Body of pancreas (tissue), 4 donors: ENCODE results near the gene RASA2. TPM values are rescaled to one million over a fixed set of nuclear protein-coding genes. Genes with fewer than 3 reads are reported as not detected.

Experiments
- ATAC-seq: fragments of 150-250 bp; one replicate; pipeline ENCODE4 v1.9.1; 2016
- DNase-seq, 4 donors: peaks; one replicate each; pipeline ENCODE4 v3.0.0-alpha.2; 2019
- H3K27ac ChIP-seq, 4 donors: fragments of 200-600 bp; sonication (generic); 1 replicate in 3 of 4; 2 replicates in 1 of 4; pipeline versions ENCODE4 v1.5.1 to v1.6.1; 2016 to 2019; ENCODE audit warnings: mild to moderate bottlenecking in 1 of 4, mixed read lengths in 1 of 4, moderate library complexity in 1 of 4
- H3K27me3 ChIP-seq, 2 donors: fragments of 200-600 bp; sonication (generic); one replicate each; pipeline ENCODE4 v1.6.0; 2016; ENCODE audit warnings: mild to moderate bottlenecking in 1 of 2
- H3K36me3 ChIP-seq, 2 donors: fragments of 200-600 bp; sonication (generic); replicated peaks in 1 of 2; 2 replicates each; pipeline ENCODE4 v1.5.1; 2016; ENCODE audit warnings: low read depth in 2 of 2; ENCODE audit not compliant: insufficient read depth in 1 of 2
- H3K4me1 ChIP-seq: fragments of 200-600 bp; sonication (generic); one replicate; pipeline ENCODE4 v1.6.0; 2016
- H3K4me3 ChIP-seq, 2 donors: fragments of 200-600 bp; sonication (generic); 1 replicate in 1 of 2; 2 replicates in 1 of 2; pipeline ENCODE4 v1.5.1; 2016 to 2019
- H3K9me3 ChIP-seq, 3 donors: fragments of 200-600 bp; sonication (generic); 1 replicate in 2 of 3; 2 replicates in 1 of 3; pipeline ENCODE4 v1.5.1; 2016
- CTCF ChIP-seq, 7 experiments: fragments of 450-650 bp in 4 of 7; fragments of 200-600 bp in 3 of 7; sonication (generic) in 3 of 7; IDR thresholded peaks; one replicate each; pipeline ENCODE4 v1.5.1; 2016 to 2019; ENCODE audit warnings: antibody characterized with exemption in 7 of 7
- POLR2A ChIP-seq, 3 donors: fragments of 450-650 bp; IDR thresholded peaks; one replicate each; pipeline ENCODE4 v1.6.1; 2016; ENCODE audit warnings: antibody characterized with exemption in 3 of 3, mild to moderate bottlenecking in 2 of 3
- WGBS, 2 donors: methylation state at CpG; one replicate each; pipeline ENCODE4 v1.1.5; 2017; 5-methylcytosine and 5-hydroxymethylcytosine counted together
- intact Hi-C: fragments of 100-400 bp; cut with DNase I; formaldehyde crosslinking; loops from one replicate; pipeline ENCODE4 v1.15.1; 2023
- total RNA-seq, 2 donors: library from RNA; depleted of rRNA; stranded (reverse); fragments of >200 nt; gene quantifications; one replicate each; pipeline ENCODE4 v1.1.0, GENCODE V29; 2016

The RASA2 gene
- total RNA-seq, 2 donors from 2014 or later = 6.9 to 19.2 TPM

DNA sequence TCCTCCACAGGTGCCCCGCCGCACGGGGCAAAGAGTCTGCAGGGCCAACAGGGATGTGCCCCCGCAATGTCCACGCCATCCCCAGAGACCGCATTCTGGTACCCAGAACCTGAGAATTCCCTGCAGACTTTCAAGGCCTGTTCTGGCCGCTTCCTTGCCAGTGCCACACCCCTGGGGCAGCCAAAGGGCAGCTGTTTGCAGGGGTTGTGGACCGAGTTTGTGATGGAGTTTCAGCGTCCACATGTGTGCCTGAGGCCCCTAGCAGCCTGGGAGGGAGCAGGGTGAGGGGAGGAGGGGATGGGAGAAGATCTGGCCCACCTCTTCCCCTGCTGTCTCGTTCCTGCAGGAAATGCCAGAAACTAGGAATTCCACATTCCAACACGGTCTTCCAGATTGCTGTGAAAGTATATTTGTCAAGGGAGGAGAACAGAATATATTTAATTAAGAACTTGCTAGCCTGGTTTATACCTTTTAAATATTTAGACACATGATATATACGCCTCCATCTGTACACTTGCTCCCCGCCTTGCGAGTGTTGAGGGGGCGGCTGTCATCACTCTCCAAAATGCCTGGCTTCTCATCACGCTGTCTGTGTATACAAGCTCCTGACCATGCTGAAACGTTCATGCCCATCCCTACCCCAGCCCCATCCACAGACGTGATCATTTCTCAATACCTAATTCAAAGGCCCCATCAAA lies 31.1 kb upstream of the RASA2 start:
- TF ChIP-seq POLR2A (IDR thresholded peaks at IDR 0.05) = no peak
- no peak for TF ChIP-seq CTCF (IDR thresholded peaks at IDR 0.05)
- H3K27ac ChIP-seq = no peak overlapping the region
- H3K27me3 ChIP-seq = no peaks in the 10 kb centered on the region
- H3K4me3 ChIP-seq = no peak overlapping the region
- no peaks in the 10 kb centered on the region for H3K9me3 ChIP-seq
- no peaks in the 10 kb centered on the region for H3K36me3 ChIP-seq
- H3K4me1 ChIP-seq = peaks cover 10% of the 10 kb centered on the region
- DNase-seq (no peak), ATAC-seq (no peak)
- WGBS, 2 donors = 63 to 64% methylated on average over 14 to 18 of the region's 18 CpGs
- intact Hi-C loops = loop anchor here (10.0 kb wide), 1 partner anchor 141 kb away; no protein-coding TSS in a partner anchor

- Histone ChIP-seq H3K27me3 (no peaks in the 10 kb centered on the region), H3K4me1 (peaks cover 10% of the 10 kb centered on the region), H3K9me3 (no peaks in the 10 kb centered on the region), H3K36me3 (no peaks in the 10 kb centered on the region), H3K27ac (no peak overlapping the region), H3K4me3 (no peak overlapping the region)
- TF ChIP-seq POLR2A (IDR thresholded peaks at IDR 0.05) (no peak), CTCF (IDR thresholded peaks at IDR 0.05) (no peak)
- WGBS, 2 donors = 83 to 90% methylated on average over 11 of the region's 11 CpGs
- ATAC-seq (no peak), DNase-seq (no peak)
- intact Hi-C loops = loop anchor here (10.0 kb wide), 1 partner anchor 141 kb away; no protein-coding TSS in a partner anchor
These were observed 30.6 kb upstream of the RASA2 start for GRCh38 chr3:141456301-141456625.

GRCh38 chr3:141457624-141458236 lies 29.1 kb upstream of the RASA2 start:
- TF ChIP-seq POLR2A (IDR thresholded peaks at IDR 0.05) (no peak), CTCF (IDR thresholded peaks at IDR 0.05) (no peak)
- Histone ChIP-seq H3K36me3 (no peaks in the 10 kb centered on the region), H3K9me3 (no peaks in the 10 kb centered on the region), H3K27ac (no peak overlapping the region), H3K4me3 (no peak overlapping the region), H3K4me1 (peaks cover 13% of the 10 kb centered on the region), H3K27me3 (no peaks in the 10 kb centered on the region)
- intact Hi-C loops = loop anchor here (10.0 kb wide), 1 partner anchor 143 kb away; no protein-coding TSS in a partner anchor
- 71 to 73% methylated on average over 3 of the region's 3 CpGs for WGBS, 2 donors
- DNase-seq = no peak
- ATAC-seq = no peak

DNA sequence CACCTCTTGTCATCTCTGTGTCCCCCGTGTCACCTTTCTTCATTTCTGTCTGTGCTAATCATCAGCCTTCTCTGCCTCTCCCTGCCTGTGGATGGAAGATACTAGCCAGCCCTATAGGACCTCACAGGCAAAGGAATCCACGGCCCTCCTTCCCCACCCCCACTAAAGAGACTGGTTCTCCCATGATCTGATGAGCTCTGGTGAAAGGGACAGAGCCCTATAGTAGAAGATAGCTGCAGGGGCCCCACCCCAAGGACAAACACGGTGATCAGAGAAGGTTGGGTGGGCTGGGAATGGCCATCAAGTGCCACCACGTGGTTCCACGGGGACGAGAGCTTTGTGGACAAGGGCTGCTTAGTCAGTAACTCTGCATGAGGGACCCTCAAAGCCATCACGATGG lies 27.8 kb upstream of the RASA2 start:
- 50 to 64% methylated on average over 7 of the region's 7 CpGs for WGBS, 2 donors
- Histone ChIP-seq H3K36me3 (no peaks in the 10 kb centered on the region), H3K9me3 (no peaks in the 10 kb centered on the region), H3K4me1 (peaks cover 15% of the 10 kb centered on the region), H3K4me3 (no peak overlapping the region), H3K27me3 (no peaks in the 10 kb centered on the region), H3K27ac (no peak overlapping the region)
- no peak for DNase-seq
- no peak for ATAC-seq
- TF ChIP-seq CTCF (IDR thresholded peaks at IDR 0.05) = no peak
- TF ChIP-seq POLR2A (IDR thresholded peaks at IDR 0.05) = no peak
- intact Hi-C loops = loop anchor here (10.0 kb wide), 1 partner anchor 144 kb away; no protein-coding TSS in a partner anchor
